RWPE1 (cell line): ENCODE measurements around the gene IGFBP6.
A peak's percentile ranks its signal among the peaks of the same experiment; 100 is the strongest.

Experiments
- CTCF ChIA-PET: fragments of 350-600 bp; sonication (Branson Sonifier 250); formaldehyde crosslinking; extraction: SDS; loops from one replicate; lab custom pipeline; 2021; lab: Yijun Ruan, JAX
- POLR2A ChIA-PET: fragments of 400-600 bp; formaldehyde crosslinking; extraction: SDS; loops from one replicate; lab custom pipeline; 2020; ENCODE audit warnings: antibody characterized with exemption; ENCODE audit not compliant: low non-redundant PET; lab: Yijun Ruan, JAX
- DNase-seq: peaks from one replicate; pipeline ENCODE4 v3.0.0; 2012; ENCODE audit warnings: low spot score
- H3K27ac ChIP-seq: fragments of 450-650 bp; 2 replicates; pipeline ENCODE4 v1.5.1; 2017
- TF ChIP-seq, protein P1 (sequence below): fragments of 450-650 bp; conservative IDR thresholded peaks from 2 replicates; pipeline ENCODE4 v1.5.1; 2017; ENCODE audit warnings: low read depth, mild to moderate bottlenecking

IGFBP6 gene

DNA sequence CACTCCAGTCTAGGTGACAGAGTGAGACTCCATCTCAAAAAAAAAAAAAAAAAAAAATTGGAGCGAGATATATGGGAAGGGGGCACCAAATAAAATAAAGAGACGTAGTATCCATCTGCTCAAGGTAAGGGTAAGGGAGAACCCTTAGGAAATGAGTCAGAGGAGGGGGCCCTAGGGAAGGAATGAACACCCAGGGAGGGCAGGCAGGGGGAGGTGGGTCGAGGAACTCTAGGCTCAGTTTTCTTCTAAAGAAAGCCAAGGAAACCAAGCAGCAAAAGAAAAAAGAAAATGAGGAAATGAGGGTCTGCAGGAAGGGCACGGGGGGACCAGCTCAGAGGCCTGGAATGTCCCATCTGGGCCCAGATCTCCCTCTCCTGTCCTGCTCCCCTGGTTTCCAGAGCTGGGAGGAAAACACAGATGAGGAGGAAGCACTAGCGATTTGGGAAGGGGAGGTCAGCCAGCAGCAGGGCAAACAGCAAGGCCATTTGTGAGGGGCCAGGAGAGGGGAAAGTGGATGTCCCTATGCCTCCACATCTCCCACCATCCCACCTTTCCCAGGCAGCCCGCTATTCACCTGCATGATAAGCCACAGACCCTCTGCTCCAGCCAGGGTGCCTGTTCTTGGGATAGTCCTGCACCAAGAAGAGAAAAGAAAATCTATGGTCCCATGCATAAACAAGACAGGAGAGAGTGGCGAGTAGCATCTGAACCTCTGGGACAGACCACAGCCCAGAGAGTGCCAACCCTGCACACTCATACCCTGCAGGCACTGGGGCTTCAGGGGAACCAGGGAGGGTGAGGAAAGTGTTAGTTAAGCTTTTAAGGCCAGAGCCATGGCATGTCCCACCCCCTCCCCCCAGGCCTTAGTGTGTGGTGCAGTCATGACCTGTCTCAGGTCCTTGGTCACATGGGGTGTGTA is 30.1 kb upstream of the IGFBP6 start:
- peak overlapping the region; percentile 97 for H3K27ac ChIP-seq
- CTCF ChIA-PET, result interaction anchor here (0.6 to 7.5 kb wide), 5 partner anchors 10 to 1253 kb away, joined by 3 to 132 read pairs (median 4); partner anchors contain the start of genes IGFBP6, SOAT2 and SPRYD3
- no peak for DNase-seq
- POLR2A ChIA-PET, result no interaction called here
- TF ChIP-seq, protein P1, sequence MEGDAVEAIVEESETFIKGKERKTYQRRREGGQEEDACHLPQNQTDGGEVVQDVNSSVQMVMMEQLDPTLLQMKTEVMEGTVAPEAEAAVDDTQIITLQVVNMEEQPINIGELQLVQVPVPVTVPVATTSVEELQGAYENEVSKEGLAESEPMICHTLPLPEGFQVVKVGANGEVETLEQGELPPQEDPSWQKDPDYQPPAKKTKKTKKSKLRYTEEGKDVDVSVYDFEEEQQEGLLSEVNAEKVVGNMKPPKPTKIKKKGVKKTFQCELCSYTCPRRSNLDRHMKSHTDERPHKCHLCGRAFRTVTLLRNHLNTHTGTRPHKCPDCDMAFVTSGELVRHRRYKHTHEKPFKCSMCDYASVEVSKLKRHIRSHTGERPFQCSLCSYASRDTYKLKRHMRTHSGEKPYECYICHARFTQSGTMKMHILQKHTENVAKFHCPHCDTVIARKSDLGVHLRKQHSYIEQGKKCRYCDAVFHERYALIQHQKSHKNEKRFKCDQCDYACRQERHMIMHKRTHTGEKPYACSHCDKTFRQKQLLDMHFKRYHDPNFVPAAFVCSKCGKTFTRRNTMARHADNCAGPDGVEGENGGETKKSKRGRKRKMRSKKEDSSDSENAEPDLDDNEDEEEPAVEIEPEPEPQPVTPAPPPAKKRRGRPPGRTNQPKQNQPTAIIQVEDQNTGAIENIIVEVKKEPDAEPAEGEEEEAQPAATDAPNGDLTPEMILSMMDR, result no peak

DNA sequence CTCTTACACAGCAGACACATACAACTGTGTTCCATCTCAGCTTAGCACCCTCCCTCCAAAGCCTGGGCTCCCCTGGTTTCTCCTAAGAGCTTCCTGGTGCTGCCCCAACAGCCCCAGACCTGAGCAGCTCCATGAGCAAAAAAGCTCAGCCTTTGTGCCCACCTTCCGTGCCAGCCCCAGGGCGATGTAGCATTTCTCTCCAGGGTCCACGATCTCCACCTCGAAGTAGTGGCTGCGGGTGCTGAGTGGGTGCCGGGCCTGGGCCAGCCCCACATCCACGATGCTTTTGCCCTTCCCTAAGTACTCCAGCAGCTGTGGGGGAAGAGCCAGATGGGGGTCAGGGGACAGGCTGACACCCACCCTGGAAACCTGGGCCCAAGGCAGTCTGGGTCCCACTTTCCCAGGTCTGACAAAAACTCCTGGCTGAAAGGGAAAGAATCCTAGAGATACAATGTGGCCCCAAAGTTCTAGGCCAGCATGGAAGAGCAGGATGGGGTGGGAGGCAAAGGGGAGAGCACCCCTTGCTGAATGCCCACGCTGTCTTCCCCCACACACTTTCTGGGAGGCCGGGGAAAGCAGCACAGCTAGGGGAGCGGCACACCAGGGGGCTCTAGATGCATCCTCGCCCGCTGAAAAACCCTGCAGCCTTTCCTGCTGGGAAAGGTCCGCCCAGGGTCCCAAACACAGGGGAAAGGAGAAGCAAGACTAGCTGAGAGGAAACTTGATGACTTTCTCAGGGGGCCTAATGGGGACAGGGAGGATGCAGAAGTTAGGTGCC is 29.3 kb upstream of the IGFBP6 start:
- ChIA-PET CTCF (interaction anchor here (1.6 to 7.5 kb wide), 3 partner anchors 9 to 92 kb away, joined by 4 to 132 read pairs (median 37); partner anchors contain the start of genes IGFBP6, SOAT2 and SPRYD3), POLR2A (no interaction called here)
- TF ChIP-seq, protein P1, result no peak
- H3K27ac ChIP-seq, result peak overlapping the region; percentile 97
- no peak for DNase-seq

- TF ChIP-seq, protein P1, result no peak
- DNase-seq, result peak; percentile 74
- CTCF ChIA-PET, result interaction anchor here (7.5 kb wide), 1 partner anchor 31 kb away, joined by 132 read pairs; the partner anchor contains the start of genes IGFBP6 and SOAT2
- peak overlapping the region; percentile 97 for H3K27ac ChIP-seq
- POLR2A ChIA-PET, result no interaction called here
Measured at GRCh38 chr12:53068811-53069585, 28.5 kb upstream of the IGFBP6 start.

- ChIA-PET CTCF (interaction anchor here (0.6 to 7.5 kb wide), 2 partner anchors 30 to 89 kb away, joined by 4 to 132 read pairs; partner anchors contain the start of genes IGFBP6 and SOAT2), POLR2A (no interaction called here)
- no peak for DNase-seq
- peak overlapping the region; percentile 97 for H3K27ac ChIP-seq
- TF ChIP-seq, protein P1, result no peak
Measured at GRCh38 chr12:53069621-53070410, 27.7 kb upstream of the IGFBP6 start.

DNA sequence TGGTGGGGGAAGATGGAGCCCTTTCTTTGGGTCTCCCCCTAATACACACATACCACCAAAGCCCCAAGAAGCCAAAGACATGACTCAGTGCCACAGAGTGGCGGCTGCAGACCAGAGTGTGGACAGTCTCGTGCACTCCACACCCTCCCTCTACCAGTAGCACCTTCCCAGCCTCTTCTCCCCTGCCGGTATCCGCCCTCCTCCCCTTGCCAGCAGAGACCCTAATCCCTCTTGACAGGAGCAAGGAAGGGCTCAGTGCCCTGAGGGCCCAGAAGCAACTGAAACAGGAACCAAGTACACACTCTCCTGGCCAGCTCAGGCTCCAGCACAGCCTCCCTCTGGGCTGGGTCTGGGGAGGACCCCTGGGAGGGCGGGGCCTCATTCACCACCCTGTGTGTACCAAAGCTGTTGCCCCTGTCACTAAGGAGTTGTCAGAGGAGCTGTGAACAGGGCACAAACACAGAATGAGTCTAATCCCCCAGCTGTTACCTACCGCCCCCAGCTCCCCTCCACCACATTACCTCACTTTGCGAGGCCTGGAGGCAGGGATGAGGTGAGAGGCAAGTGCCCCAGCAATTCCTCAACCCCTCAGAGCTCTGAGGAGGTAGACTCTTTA is 26.5 kb upstream of the IGFBP6 start:
- TF ChIP-seq, protein P1, result no peak
- peak overlapping the region; percentile 97 for H3K27ac ChIP-seq
- ChIA-PET POLR2A (no interaction called here), CTCF (interaction anchor here (1.1 kb wide), 1 partner anchor 23 kb away, joined by 5 read pairs; no protein-coding TSS in a partner anchor)
- no peak for DNase-seq
